B cell (primary cell): ENCODE data around the gene ARID3A. TPM values are rescaled to one million over a fixed set of nuclear protein-coding genes. Genes with fewer than 3 reads are reported as not detected.
A peak's percentile ranks its signal among the peaks of the same experiment; 100 is the strongest.

Experiments
- ATAC-seq: fragments of 200-7000 bp; cut with Tn5 transposase; one replicate; pipeline ENCODE4 v1.10.0; 2021; ENCODE audit warnings: low read depth, mild to moderate bottlenecking, moderate number of reproducible peaks, moderate library complexity
- CTCF ChIA-PET: fragments of 350-600 bp; sonication (Branson Sonifier 250); formaldehyde crosslinking; loops from one replicate; lab custom pipeline; 2021; ENCODE audit warnings: antibody characterized with exemption, inconsistent platforms; lab: Charles Lee
- POLR2A ChIA-PET: fragments of 350-600 bp; sonication (Branson Sonifier 250); formaldehyde crosslinking; loops from one replicate; lab custom pipeline; 2021; ENCODE audit warnings: antibody characterized with exemption; lab: Charles Lee
- DNase-seq: peaks from one replicate; pipeline ENCODE4 v3.0.0; 2013
- H2AFZ ChIP-seq: 2 replicates; pipeline ENCODE4 v1.6.1; 2012; ENCODE audit warnings: mild to moderate bottlenecking, low read depth, low read length; ENCODE audit not compliant: insufficient read depth, poor library complexity, severe bottlenecking
- H3K27ac ChIP-seq, 2 donors: 1 replicate in 1 of 2; 2 replicates in 1 of 2; pipeline ENCODE4 v1.5.1; 2012 to 2013; ENCODE audit warnings: low read length in 2 of 2, mild to moderate bottlenecking in 2 of 2, moderate library complexity in 1 of 2
- H3K27me3 ChIP-seq, 4 experiments: fragments of 200-600 bp in 1 of 4; sonication (generic) in 1 of 4; replicated peaks in 1 of 4; 1 replicate in 2 of 4; 2 replicates in 2 of 4; pipeline versions ENCODE4 v1.6.1 to v1.7.0; 2013 to 2016; ENCODE audit warnings: low read length in 3 of 4, mild to moderate bottlenecking in 2 of 4, mixed read lengths in 1 of 4, moderate library complexity in 1 of 4; ENCODE audit not compliant: insufficient read depth in 4 of 4, control insufficient read depth in 3 of 4; ENCODE audit errors: control extremely low read depth in 1 of 4
- H3K36me3 ChIP-seq, 2 experiments: replicated peaks in 1 of 2; 1 replicate in 1 of 2; 2 replicates in 1 of 2; pipeline versions ENCODE4 v1.6.1 to v1.7.1; 2013; ENCODE audit warnings: low read length in 1 of 2; ENCODE audit not compliant: insufficient read depth in 2 of 2, control insufficient read depth in 1 of 2; ENCODE audit errors: control extremely low read depth in 1 of 2, extremely low read depth in 1 of 2
- H3K4me1 ChIP-seq, 2 donors: fragments of 200-600 bp in 1 of 2; sonication (generic) in 1 of 2; 1 replicate in 1 of 2; 2 replicates in 1 of 2; pipeline versions ENCODE4 v1.5.1 to v1.6.1; 2013 to 2017; ENCODE audit warnings: low read length in 2 of 2; ENCODE audit not compliant: control insufficient read depth in 2 of 2, insufficient read depth in 2 of 2
- H3K4me2 ChIP-seq: replicated peaks from 2 replicates; pipeline ENCODE3; 2012; ENCODE audit warnings: mild to moderate bottlenecking, low read depth, low read length; ENCODE audit not compliant: poor library complexity, severe bottlenecking
- H3K4me3 ChIP-seq, 5 experiments: fragments of 200-600 bp in 1 of 5; sonication (generic) in 1 of 5; 1 replicate in 3 of 5; 2 replicates in 2 of 5; pipeline versions ENCODE4 v1.5.1 to v1.7.0; 2011 to 2016; ENCODE audit warnings: low read length in 4 of 5, mild to moderate bottlenecking in 4 of 5, low read depth in 2 of 5, control low read depth in 1 of 5, moderate library complexity in 1 of 5; ENCODE audit not compliant: insufficient read depth in 1 of 5; ENCODE audit errors: control extremely low read depth in 1 of 5, extremely low read depth in 1 of 5
- H3K79me2 ChIP-seq: fragments of 200-600 bp; sonication (generic); one replicate; pipeline ENCODE4 v1.6.0; 2016; ENCODE audit warnings: low read length; ENCODE audit not compliant: control insufficient read depth, insufficient read depth
- H3K9ac ChIP-seq: fragments of 200-600 bp; sonication (generic); 2 replicates; pipeline ENCODE4 v1.6.1; 2017; ENCODE audit warnings: mild to moderate bottlenecking, low read length, moderate library complexity
- H3K9me3 ChIP-seq, 3 donors: one replicate each; pipeline versions ENCODE4 v1.6.1 to v1.7.1; 2013; ENCODE audit warnings: low read length in 2 of 3; ENCODE audit not compliant: control insufficient read depth in 2 of 3, insufficient read depth in 1 of 3; ENCODE audit errors: control extremely low read depth in 1 of 3
- H4K20me1 ChIP-seq: 2 replicates; pipeline ENCODE4 v1.6.0; 2012; ENCODE audit warnings: mild to moderate bottlenecking, low read length; ENCODE audit not compliant: insufficient read depth, control insufficient read depth, poor library complexity, severe bottlenecking
- H3K27ac Mint-ChIP-seq: one replicate; pipeline ENCODE4 v1.8.0; 2021; ENCODE audit warnings: mixed read lengths
- H3K27me3 Mint-ChIP-seq: one replicate; pipeline ENCODE4 v1.8.0; 2021; ENCODE audit warnings: mixed read lengths
- H3K4me1 Mint-ChIP-seq: one replicate; pipeline ENCODE4 v1.8.0; 2021; ENCODE audit warnings: mixed read lengths
- H3K4me3 Mint-ChIP-seq: one replicate; pipeline ENCODE4 v1.8.0; 2021; ENCODE audit warnings: mixed read lengths
- H3K9me3 Mint-ChIP-seq: one replicate; pipeline ENCODE4 v1.8.0; 2022; ENCODE audit warnings: mixed read lengths; ENCODE audit not compliant: insufficient read depth
- EZH2 ChIP-seq: IDR thresholded peaks from 2 replicates; pipeline ENCODE4 v1.6.1; 2012; ENCODE audit warnings: borderline replicate concordance, low read depth, mild to moderate bottlenecking, moderate library complexity, low read length; ENCODE audit not compliant: insufficient read depth, poor library complexity, severe bottlenecking
- WGBS: methylation state at CpG from one replicate; pipeline ENCODE4 v1.1.5; 2013; ENCODE audit warnings: missing lambda C conversion rate; ENCODE audit not compliant: insufficient coverage; 5-methylcytosine and 5-hydroxymethylcytosine counted together
- intact Hi-C: fragments of 100-400 bp; cut with micrococcal nuclease; formaldehyde crosslinking; loops from one replicate; pipeline ENCODE4 v1.10.0; 2022
- polyA plus RNA-seq: library from polyadenylated mRNA; depleted of rRNA; stranded (reverse); fragments of >200 nt; gene quantifications from 2 replicates; pipeline ENCODE4 v1.2.3, GENCODE V29; 2012
- total RNA-seq, 2 donors: library from RNA; stranded (reverse); fragments of 120-200 nt in 1 of 2; gene quantifications; 1 replicate in 1 of 2; 2 replicates in 1 of 2; pipeline versions ENCODE4 v1.2.3 to v1.2.4, GENCODE V29; 2013 to 2022
- TF ChIP-seq, protein P1 (sequence below): fragments of 200-600 bp; IDR thresholded peaks from one replicate; pipeline ENCODE4 v1.8.0; 2022; ENCODE audit warnings: antibody characterized with exemption, mild to moderate bottlenecking

Gene ARID3A
- total and polyA plus RNA-seq, 2 donors (not counting 1 experiment from before 2014, with no cell fraction given), result 22.9 to 60.5 TPM

- H3K9me3 Mint-ChIP-seq, result peaks cover 2% of the 10 kb centered on the region
- Histone ChIP-seq H3K36me3 (peaks cover 2 to 3% of the 10 kb centered on the region in 2 experiments), H3K9ac (no peak overlapping the region), H3K4me3 (no peak overlapping the region), H2AFZ (no peak overlapping the region), H3K79me2 (peaks cover 35% of the 10 kb centered on the region), H3K4me1 (peaks cover 24 to 49% of the 10 kb centered on the region in 2 donors), H3K4me2 (peak overlapping the region; percentile 77), H3K27me3 (no peaks in the 10 kb centered on the region), H3K27ac (peak overlapping the region in 1 of 2 donors; percentile 56), H4K20me1 (peaks cover 25% of the 10 kb centered on the region), H3K9me3 (peaks cover 0 to 11% (median 3%) of the 10 kb centered on the region in 3 donors)
- H3K27me3 Mint-ChIP-seq, result no peaks in the 10 kb centered on the region
- peaks cover 31% of the 10 kb centered on the region for H3K4me1 Mint-ChIP-seq
- WGBS, result 86% methylated on average over 10 of the region's 14 CpGs
- no peak for TF ChIP-seq EZH2
- TF ChIP-seq, protein P1, sequence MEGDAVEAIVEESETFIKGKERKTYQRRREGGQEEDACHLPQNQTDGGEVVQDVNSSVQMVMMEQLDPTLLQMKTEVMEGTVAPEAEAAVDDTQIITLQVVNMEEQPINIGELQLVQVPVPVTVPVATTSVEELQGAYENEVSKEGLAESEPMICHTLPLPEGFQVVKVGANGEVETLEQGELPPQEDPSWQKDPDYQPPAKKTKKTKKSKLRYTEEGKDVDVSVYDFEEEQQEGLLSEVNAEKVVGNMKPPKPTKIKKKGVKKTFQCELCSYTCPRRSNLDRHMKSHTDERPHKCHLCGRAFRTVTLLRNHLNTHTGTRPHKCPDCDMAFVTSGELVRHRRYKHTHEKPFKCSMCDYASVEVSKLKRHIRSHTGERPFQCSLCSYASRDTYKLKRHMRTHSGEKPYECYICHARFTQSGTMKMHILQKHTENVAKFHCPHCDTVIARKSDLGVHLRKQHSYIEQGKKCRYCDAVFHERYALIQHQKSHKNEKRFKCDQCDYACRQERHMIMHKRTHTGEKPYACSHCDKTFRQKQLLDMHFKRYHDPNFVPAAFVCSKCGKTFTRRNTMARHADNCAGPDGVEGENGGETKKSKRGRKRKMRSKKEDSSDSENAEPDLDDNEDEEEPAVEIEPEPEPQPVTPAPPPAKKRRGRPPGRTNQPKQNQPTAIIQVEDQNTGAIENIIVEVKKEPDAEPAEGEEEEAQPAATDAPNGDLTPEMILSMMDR, result no peak
- no peak overlapping the region for H3K4me3 Mint-ChIP-seq
- ChIA-PET CTCF (interaction anchor here (0.7 to 1.3 kb wide), 4 partner anchors 11 to 68 kb away, joined by 3 to 5 read pairs (median 4); no protein-coding TSS in a partner anchor), POLR2A (interaction anchor here (0.8 kb wide), 1 partner anchor 14 kb away, joined by 7 read pairs; no protein-coding TSS in a partner anchor)
- no peak overlapping the region for H3K27ac Mint-ChIP-seq
- intact Hi-C loops, result no loop called here
- DNase-seq, result no peak
- no peak for ATAC-seq
Observed at GRCh38 chr19:933553-933882, 7.7 kb downstream of the ARID3A start.

- ATAC-seq (no peak), DNase-seq (no peak)
- Histone ChIP-seq H2AFZ (no peak overlapping the region), H3K9ac (no peak overlapping the region), H3K36me3 (peaks cover 2 to 3% of the 10 kb centered on the region in 2 experiments), H3K4me3 (no peak overlapping the region), H3K27ac (peak overlapping the region in 1 of 2 donors; percentile 23), H3K27me3 (no peaks in the 10 kb centered on the region), H3K4me1 (peaks cover 24 to 51% of the 10 kb centered on the region in 2 donors), H3K4me2 (peak overlapping the region; percentile 49), H3K9me3 (peaks cover 0 to 12% (median 3%) of the 10 kb centered on the region in 3 donors), H3K79me2 (peaks cover 38% of the 10 kb centered on the region), H4K20me1 (peaks cover 25% of the 10 kb centered on the region)
- H3K27me3 Mint-ChIP-seq, result no peaks in the 10 kb centered on the region
- no peak overlapping the region for H3K4me3 Mint-ChIP-seq
- H3K27ac Mint-ChIP-seq, result no peak overlapping the region
- intact Hi-C loops, result no loop called here
- ChIA-PET CTCF (no interaction called here), POLR2A (no interaction called here)
- TF ChIP-seq EZH2, result no peak
- WGBS, result 92% methylated on average over 29 of the region's 29 CpGs
- peaks cover 32% of the 10 kb centered on the region for H3K4me1 Mint-ChIP-seq
- H3K9me3 Mint-ChIP-seq, result peaks cover 2% of the 10 kb centered on the region
Observed at GRCh38 chr19:934197-934840, 8.5 kb downstream of the ARID3A start.
